Neural cell (in vitro differentiated cells): Measurements from ENCODE around the gene TEK. TPM values are rescaled to one million over a fixed set of nuclear protein-coding genes. Genes with fewer than 3 reads are reported as not detected.

Experiments used
- H2AFZ ChIP-seq: fragments of 200-600, 300-800 bp; sonication (generic), shearing (Covaris generic); 2 replicates; pipeline ENCODE4 v1.6.0; 2014; ENCODE audit warnings: low read depth, mild to moderate bottlenecking, antibody characterized with exemption, low read length, moderate library complexity
- H3F3A ChIP-seq: fragments of 200-600 bp; shearing (Covaris generic); 2 replicates; pipeline ENCODE4 v1.6.1; 2016; ENCODE audit warnings: mild to moderate bottlenecking, moderate library complexity, mixed read lengths, antibody characterized with exemption, low read length; ENCODE audit not compliant: insufficient read depth, poor library complexity, severe bottlenecking
- H3K27ac ChIP-seq: fragments of 200-600, 300-800 bp; sonication (generic), shearing (Covaris generic); 2 replicates; pipeline ENCODE4 v1.5.1; 2014; ENCODE audit warnings: mild to moderate bottlenecking, low read length, moderate library complexity
- H3K27me3 ChIP-seq: fragments of 300-800, 200-600 bp; sonication (generic), shearing (Covaris generic); 2 replicates; pipeline ENCODE4 v1.6.0; 2014; ENCODE audit warnings: mild to moderate bottlenecking, low read depth, low read length, moderate library complexity; ENCODE audit not compliant: insufficient read depth
- H3K36me3 ChIP-seq: fragments of 300-800, 200-600 bp; sonication (generic), shearing (Covaris generic); 2 replicates; pipeline ENCODE4 v1.5.1; 2014; ENCODE audit warnings: mild to moderate bottlenecking, antibody characterized with exemption, low read length, moderate library complexity; ENCODE audit not compliant: insufficient read depth
- H3K4me2 ChIP-seq: fragments of 300-800, 200-600 bp; sonication (generic), shearing (Covaris generic); 2 replicates; pipeline ENCODE4 v1.6.0; 2014; ENCODE audit warnings: mild to moderate bottlenecking, low read length
- H3K4me3 ChIP-seq: fragments of 300-800, 200-600 bp; sonication (generic), shearing (Covaris generic); 2 replicates; pipeline ENCODE4 v1.5.1; 2014; ENCODE audit warnings: mild to moderate bottlenecking, low read length, moderate library complexity
- H3K79me2 ChIP-seq: fragments of 200-600 bp; shearing (Covaris generic); replicated peaks from 2 replicates; pipeline ENCODE4 v1.6.0; 2014; ENCODE audit warnings: mild to moderate bottlenecking, low read length, moderate library complexity; ENCODE audit not compliant: insufficient read depth
- H3K9ac ChIP-seq: fragments of 300-800, 200-600 bp; sonication (generic), shearing (Covaris generic); 2 replicates; pipeline ENCODE4 v1.6.1; 2016; ENCODE audit warnings: mild to moderate bottlenecking, low read length, mixed read lengths
- H3K9me2 ChIP-seq: fragments of 200-600 bp; shearing (Covaris generic); 2 replicates; pipeline ENCODE4 v1.6.1; 2016; ENCODE audit warnings: mild to moderate bottlenecking, low read length, mixed read lengths; ENCODE audit not compliant: insufficient read depth
- H3K9me3 ChIP-seq: fragments of 200-600, 300-800 bp; sonication (generic), shearing (Covaris generic); 2 replicates; pipeline ENCODE4 v1.6.1; 2016; ENCODE audit warnings: mild to moderate bottlenecking, mixed run types, low read length, moderate library complexity, mixed read lengths
- H4K20me1 ChIP-seq: fragments of 200-600 bp; shearing (Covaris generic); 2 replicates; pipeline ENCODE4 v1.6.1; 2016; ENCODE audit warnings: mild to moderate bottlenecking, mixed run types; ENCODE audit not compliant: insufficient read depth
- EP300 ChIP-seq: fragments of 450-650 bp; conservative IDR thresholded peaks from 2 replicates; pipeline ENCODE4 v1.6.1; 2014; ENCODE audit warnings: antibody characterized with exemption, mild to moderate bottlenecking, moderate library complexity; ENCODE audit not compliant: poor library complexity, severe bottlenecking
- EZH2 ChIP-seq: fragments of 200-600, 300-800 bp; shearing (Covaris generic), sonication (generic); IDR thresholded peaks from 2 replicates; pipeline ENCODE4 v1.6.1; 2014; ENCODE audit warnings: antibody characterized with exemption, low read length, borderline replicate concordance, mild to moderate bottlenecking; ENCODE audit not compliant: insufficient read depth, poor library complexity, severe bottlenecking
- MXI1 ChIP-seq: fragments of 450-650 bp; conservative IDR thresholded peaks from 2 replicates; pipeline ENCODE4 v1.6.1; 2014; ENCODE audit warnings: antibody characterized with exemption, mild to moderate bottlenecking; ENCODE audit not compliant: poor library complexity, severe bottlenecking
- POLR2AphosphoS5 ChIP-seq: IDR thresholded peaks from 2 replicates; pipeline ENCODE4 v1.6.1; 2012
- RAD21 ChIP-seq: fragments of 450-650 bp; conservative IDR thresholded peaks from 2 replicates; pipeline ENCODE4 v1.6.1; 2014; ENCODE audit warnings: antibody characterized with exemption, mild to moderate bottlenecking, moderate library complexity
- SMC3 ChIP-seq: fragments of 450-650 bp; conservative IDR thresholded peaks from 2 replicates; pipeline ENCODE4 v1.6.1; 2014; ENCODE audit warnings: antibody characterized with exemption, mild to moderate bottlenecking, moderate library complexity; ENCODE audit not compliant: poor library complexity
- TAF1 ChIP-seq: IDR thresholded peaks from 2 replicates; pipeline ENCODE4 v1.6.1; 2012; ENCODE audit warnings: low read depth
- polyA plus RNA-seq: library from polyadenylated mRNA; depleted of rRNA; stranded (reverse); fragments of >200 nt; gene quantifications from 2 replicates; pipeline ENCODE4 v1.2.3, GENCODE V29; 2014
- TF ChIP-seq, protein P1 (sequence below): fragments of 450-650 bp; IDR thresholded peaks from 2 replicates; pipeline ENCODE4 v1.5.1; 2014; ENCODE audit warnings: antibody characterized with exemption, mild to moderate bottlenecking, moderate library complexity; ENCODE audit not compliant: poor library complexity, severe bottlenecking
- TF ChIP-seq, protein P2 (sequence below): IDR thresholded peaks from 2 replicates; pipeline ENCODE4 v1.6.1; 2012; ENCODE audit warnings: borderline replicate concordance

The TEK gene
- polyA plus RNA-seq, 1 donor from 2014 or later = 0.83 TPM

DNA sequence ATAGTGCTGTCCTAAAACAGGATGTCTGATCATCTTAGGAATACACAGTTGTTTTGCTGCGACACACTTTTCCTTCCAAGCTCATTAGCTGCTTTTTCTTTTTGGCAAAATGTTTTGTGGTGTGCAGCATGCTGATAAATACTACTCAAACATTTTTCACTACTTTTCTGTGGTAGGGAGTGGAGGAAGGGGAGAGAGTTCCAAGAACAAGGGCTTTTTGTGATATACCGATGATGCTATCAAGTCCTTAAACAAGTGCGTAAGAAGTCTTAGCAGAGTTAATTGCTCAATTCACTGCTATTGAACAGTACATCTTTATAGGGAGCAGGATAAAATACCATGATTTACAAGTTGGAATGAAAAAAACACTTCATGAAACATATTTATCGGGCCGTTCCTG, 23.6 kb upstream of the TEK start:
- H3K9ac ChIP-seq = no peak overlapping the region
- H3K27ac ChIP-seq = no peak overlapping the region
- H3K4me3 ChIP-seq = no peak overlapping the region
- no peak overlapping the region for H3K4me2 ChIP-seq
- no peaks in the 10 kb centered on the region for H3K27me3 ChIP-seq
- no peaks in the 10 kb centered on the region for H3K9me3 ChIP-seq
- H2AFZ ChIP-seq = no peak overlapping the region
- H3K79me2 ChIP-seq = no peaks in the 10 kb centered on the region
- no peaks in the 10 kb centered on the region for H3K9me2 ChIP-seq
- no peaks in the 10 kb centered on the region for H4K20me1 ChIP-seq
- H3F3A ChIP-seq = no peaks in the 10 kb centered on the region
- TF ChIP-seq, protein P1, sequence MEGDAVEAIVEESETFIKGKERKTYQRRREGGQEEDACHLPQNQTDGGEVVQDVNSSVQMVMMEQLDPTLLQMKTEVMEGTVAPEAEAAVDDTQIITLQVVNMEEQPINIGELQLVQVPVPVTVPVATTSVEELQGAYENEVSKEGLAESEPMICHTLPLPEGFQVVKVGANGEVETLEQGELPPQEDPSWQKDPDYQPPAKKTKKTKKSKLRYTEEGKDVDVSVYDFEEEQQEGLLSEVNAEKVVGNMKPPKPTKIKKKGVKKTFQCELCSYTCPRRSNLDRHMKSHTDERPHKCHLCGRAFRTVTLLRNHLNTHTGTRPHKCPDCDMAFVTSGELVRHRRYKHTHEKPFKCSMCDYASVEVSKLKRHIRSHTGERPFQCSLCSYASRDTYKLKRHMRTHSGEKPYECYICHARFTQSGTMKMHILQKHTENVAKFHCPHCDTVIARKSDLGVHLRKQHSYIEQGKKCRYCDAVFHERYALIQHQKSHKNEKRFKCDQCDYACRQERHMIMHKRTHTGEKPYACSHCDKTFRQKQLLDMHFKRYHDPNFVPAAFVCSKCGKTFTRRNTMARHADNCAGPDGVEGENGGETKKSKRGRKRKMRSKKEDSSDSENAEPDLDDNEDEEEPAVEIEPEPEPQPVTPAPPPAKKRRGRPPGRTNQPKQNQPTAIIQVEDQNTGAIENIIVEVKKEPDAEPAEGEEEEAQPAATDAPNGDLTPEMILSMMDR = no peak
- TF ChIP-seq EZH2 (no peak), POLR2AphosphoS5 (no peak), RAD21 (no peak), TAF1 (no peak), SMC3 (no peak), MXI1 (no peak), EP300 (no peak)
- TF ChIP-seq, protein P2, sequence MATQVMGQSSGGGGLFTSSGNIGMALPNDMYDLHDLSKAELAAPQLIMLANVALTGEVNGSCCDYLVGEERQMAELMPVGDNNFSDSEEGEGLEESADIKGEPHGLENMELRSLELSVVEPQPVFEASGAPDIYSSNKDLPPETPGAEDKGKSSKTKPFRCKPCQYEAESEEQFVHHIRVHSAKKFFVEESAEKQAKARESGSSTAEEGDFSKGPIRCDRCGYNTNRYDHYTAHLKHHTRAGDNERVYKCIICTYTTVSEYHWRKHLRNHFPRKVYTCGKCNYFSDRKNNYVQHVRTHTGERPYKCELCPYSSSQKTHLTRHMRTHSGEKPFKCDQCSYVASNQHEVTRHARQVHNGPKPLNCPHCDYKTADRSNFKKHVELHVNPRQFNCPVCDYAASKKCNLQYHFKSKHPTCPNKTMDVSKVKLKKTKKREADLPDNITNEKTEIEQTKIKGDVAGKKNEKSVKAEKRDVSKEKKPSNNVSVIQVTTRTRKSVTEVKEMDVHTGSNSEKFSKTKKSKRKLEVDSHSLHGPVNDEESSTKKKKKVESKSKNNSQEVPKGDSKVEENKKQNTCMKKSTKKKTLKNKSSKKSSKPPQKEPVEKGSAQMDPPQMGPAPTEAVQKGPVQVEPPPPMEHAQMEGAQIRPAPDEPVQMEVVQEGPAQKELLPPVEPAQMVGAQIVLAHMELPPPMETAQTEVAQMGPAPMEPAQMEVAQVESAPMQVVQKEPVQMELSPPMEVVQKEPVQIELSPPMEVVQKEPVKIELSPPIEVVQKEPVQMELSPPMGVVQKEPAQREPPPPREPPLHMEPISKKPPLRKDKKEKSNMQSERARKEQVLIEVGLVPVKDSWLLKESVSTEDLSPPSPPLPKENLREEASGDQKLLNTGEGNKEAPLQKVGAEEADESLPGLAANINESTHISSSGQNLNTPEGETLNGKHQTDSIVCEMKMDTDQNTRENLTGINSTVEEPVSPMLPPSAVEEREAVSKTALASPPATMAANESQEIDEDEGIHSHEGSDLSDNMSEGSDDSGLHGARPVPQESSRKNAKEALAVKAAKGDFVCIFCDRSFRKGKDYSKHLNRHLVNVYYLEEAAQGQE = no peak
- no peaks in the 10 kb centered on the region for H3K36me3 ChIP-seq

DNA sequence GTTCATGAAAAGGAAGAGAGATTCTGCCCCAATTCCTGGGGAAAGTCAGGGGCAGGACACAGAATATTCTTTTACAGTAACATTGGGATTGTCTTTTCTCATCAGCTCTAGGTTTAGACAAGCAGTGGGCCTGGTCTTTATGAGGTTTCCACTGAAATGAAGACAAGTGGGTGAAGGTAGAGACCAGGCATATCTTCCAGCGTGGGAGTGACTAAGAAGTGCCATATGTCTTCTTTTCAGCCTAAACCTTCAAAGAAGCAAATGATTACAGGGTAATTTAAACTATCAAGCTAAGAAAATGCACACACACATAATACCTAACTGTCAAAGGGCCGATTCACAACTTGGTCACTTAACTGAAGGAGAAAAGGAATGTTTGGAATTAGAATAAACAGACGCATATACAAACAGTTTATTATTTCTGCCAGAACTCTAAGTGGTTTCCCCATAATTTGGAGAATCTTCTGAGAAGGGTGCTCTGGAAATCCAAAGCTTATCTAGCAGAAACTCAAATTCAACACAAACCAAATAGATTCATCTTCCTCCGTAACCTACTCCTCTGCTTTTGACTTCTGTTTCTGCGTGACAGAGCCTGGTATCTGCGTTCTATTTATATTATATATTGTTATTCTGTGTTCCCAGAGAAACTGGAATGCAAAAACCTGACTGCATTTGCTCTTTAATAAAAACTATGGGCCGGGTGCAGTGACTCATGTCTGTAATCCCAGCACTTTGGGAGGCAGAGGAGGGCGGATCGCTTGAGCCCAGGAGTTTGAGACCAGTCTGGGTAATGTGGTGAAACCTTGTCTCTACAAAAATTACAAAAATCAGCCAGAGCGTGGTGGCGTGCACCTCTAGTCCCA, 22.0 kb upstream of the TEK start:
- no peaks in the 10 kb centered on the region for H3K79me2 ChIP-seq
- H3K27me3 ChIP-seq = no peaks in the 10 kb centered on the region
- H3K4me2 ChIP-seq = no peak overlapping the region
- H3K27ac ChIP-seq = no peak overlapping the region
- no peaks in the 10 kb centered on the region for H3K9me2 ChIP-seq
- H4K20me1 ChIP-seq = no peaks in the 10 kb centered on the region
- H3F3A ChIP-seq = no peaks in the 10 kb centered on the region
- H2AFZ ChIP-seq = no peak overlapping the region
- no peak overlapping the region for H3K4me3 ChIP-seq
- no peaks in the 10 kb centered on the region for H3K36me3 ChIP-seq
- H3K9me3 ChIP-seq = no peaks in the 10 kb centered on the region
- H3K9ac ChIP-seq = no peak overlapping the region
- TF ChIP-seq EZH2 (no peak), POLR2AphosphoS5 (no peak), EP300 (no peak)
- TF ChIP-seq, protein P2 = no peak
